Measurements from ENCODE around the gene PDE4B.
A peak's percentile ranks its signal among the peaks of the same experiment; 100 is the strongest.

DNA sequence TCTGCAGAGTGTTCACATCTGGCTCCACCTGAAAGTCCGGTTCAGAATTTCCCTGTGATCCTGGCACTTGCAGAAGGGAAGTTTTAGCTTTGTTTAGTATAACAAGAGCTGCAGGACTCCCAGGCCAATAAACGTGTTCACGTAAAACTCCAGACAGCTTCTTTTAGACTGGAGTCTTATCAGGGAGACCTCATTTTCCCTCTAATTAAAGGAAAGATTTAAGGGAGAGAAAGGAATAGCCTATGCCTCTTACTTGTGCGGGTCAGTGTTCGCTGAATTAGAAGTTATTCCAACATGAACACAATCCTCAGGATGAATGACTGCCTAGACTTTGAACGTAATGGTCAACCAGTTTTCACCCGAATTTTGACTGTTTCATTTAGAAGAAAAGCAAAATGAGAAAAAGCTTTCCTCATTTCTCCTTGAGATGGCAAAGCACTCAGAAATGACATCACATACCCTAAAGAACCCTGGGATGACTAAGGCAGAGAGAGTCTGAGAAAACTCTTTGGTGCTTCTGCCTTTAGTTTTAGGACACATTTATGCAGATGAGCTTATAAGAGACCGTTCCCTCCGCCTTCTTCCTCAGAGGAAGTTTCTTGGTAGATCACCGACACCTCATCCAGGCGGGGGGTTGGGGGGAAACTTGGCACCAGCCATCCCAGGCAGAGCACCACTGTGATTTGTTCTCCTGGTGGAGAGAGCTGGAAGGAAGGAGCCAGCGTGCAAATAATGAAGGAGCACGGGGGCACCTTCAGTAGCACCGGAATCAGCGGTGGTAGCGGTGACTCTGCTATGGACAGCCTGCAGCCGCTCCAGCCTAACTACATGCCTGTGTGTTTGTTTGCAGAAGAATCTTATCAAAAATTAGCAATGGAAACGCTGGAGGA lies 539.2 kb downstream of the PDE4B start:
- TF ChIP-seq, protein P1, sequence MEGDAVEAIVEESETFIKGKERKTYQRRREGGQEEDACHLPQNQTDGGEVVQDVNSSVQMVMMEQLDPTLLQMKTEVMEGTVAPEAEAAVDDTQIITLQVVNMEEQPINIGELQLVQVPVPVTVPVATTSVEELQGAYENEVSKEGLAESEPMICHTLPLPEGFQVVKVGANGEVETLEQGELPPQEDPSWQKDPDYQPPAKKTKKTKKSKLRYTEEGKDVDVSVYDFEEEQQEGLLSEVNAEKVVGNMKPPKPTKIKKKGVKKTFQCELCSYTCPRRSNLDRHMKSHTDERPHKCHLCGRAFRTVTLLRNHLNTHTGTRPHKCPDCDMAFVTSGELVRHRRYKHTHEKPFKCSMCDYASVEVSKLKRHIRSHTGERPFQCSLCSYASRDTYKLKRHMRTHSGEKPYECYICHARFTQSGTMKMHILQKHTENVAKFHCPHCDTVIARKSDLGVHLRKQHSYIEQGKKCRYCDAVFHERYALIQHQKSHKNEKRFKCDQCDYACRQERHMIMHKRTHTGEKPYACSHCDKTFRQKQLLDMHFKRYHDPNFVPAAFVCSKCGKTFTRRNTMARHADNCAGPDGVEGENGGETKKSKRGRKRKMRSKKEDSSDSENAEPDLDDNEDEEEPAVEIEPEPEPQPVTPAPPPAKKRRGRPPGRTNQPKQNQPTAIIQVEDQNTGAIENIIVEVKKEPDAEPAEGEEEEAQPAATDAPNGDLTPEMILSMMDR (IDR thresholded peaks at IDR 0.05; ENCODE audit: insufficient read depth, low read depth, low read length) = peak; percentile 18
- no peak for TF ChIP-seq EZH2 (IDR thresholded peaks at IDR 0.05; ENCODE audit: insufficient read depth, low read length)
